ENCODE data around the gene PDC.
"Not testable (repeated sequence)": the region's sequence is repeated elsewhere in the genome, so short reads cannot be mapped to it uniquely, and the experiment has no call there.

The PDC gene

GRCh38 chr1:186404454-186405051 is 56.4 kb downstream of the PDC start:
- H3K4me3 ChIP-seq (ENCODE audit: insufficient read length, low read depth), result no peak overlapping the region
- TF ChIP-seq YY1 (IDR thresholded peaks at IDR 0.05; ENCODE audit: insufficient read depth, insufficient read length), result no peak
- no peak overlapping the region for H3K9ac ChIP-seq (ENCODE audit: insufficient read length, low read depth)
- H3K27me3 ChIP-seq (ENCODE audit: insufficient read depth, insufficient read length), result no peaks in the 10 kb centered on the region
- H3K4me1 ChIP-seq (ENCODE audit: insufficient read depth, insufficient read length), result no peaks in the 10 kb centered on the region
- DNase-seq (ENCODE audit: low read depth, low spot score), result no peak
- peaks cover 83% of the 10 kb centered on the region for H3K36me3 ChIP-seq (ENCODE audit: insufficient read depth, insufficient read length, low read length)
- no peaks in the 10 kb centered on the region for H3K9me3 ChIP-seq (ENCODE audit: insufficient read depth, low read length)

DNA sequence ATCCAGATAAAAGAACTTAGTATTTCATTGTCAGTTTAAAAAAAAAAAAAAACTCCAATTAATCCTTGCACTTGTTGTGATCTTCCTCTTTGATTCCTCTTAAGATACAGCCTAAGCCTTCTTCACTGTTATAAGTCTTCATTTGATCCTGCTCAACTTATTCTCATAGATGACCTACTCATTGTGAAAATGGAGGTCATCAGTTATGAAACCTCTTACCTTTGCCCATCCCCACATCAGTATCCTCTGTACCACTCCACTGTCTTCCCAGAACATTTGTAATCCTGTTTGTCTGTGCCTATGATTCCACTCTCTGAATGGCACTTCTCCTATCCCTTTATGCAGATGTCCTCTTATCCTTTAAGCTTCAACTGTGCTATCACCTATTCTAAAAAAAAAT is 57.3 kb downstream of the PDC start:
- DNase-seq (ENCODE audit: low read depth, low spot score), result no peak
- no peak for TF ChIP-seq ZNF274 (IDR thresholded peaks at IDR 0.05; ENCODE audit: low read depth, low read length)
- TF ChIP-seq YY1 (IDR thresholded peaks at IDR 0.05; ENCODE audit: insufficient read depth, insufficient read length), result no peak
- TF ChIP-seq SUZ12 (IDR thresholded peaks at IDR 0.05; ENCODE audit: extremely low read depth, insufficient read depth, insufficient read length), result no peak
- Histone ChIP-seq H3K9ac (ENCODE audit: insufficient read length, low read depth) (no peak overlapping the region), H3K36me3 (ENCODE audit: insufficient read depth, insufficient read length, low read length) (peaks cover 84% of the 10 kb centered on the region), H3K27me3 (ENCODE audit: insufficient read depth, insufficient read length) (no peaks in the 10 kb centered on the region), H3K4me1 (ENCODE audit: insufficient read depth, insufficient read length) (no peaks in the 10 kb centered on the region), H3K4me3 (ENCODE audit: insufficient read length, low read depth) (no peak overlapping the region), H3K9me3 (ENCODE audit: insufficient read depth, low read length) (no peaks in the 10 kb centered on the region)

- not testable (repeated sequence) for H3K9me3 ChIP-seq (ENCODE audit: insufficient read depth, low read length); H3K27me3 ChIP-seq (ENCODE audit: insufficient read depth, insufficient read length); H3K4me3 ChIP-seq (ENCODE audit: insufficient read length, low read depth); DNase-seq (ENCODE audit: low read depth, low spot score); H3K4me1 ChIP-seq (ENCODE audit: insufficient read depth, insufficient read length); H3K9ac ChIP-seq (ENCODE audit: insufficient read length, low read depth)
- peaks cover 84% of the 10 kb centered on the region for H3K36me3 ChIP-seq (ENCODE audit: insufficient read depth, insufficient read length, low read length)
These were observed 59.5 kb downstream of the PDC start for GRCh38 chr1:186401446-186401845.
